EH (cell line): ENCODE results near the gene EZH2.

Source experiments
- DNase-seq: peaks from one replicate; pipeline ENCODE4 v3.0.0-alpha.2; 2015; ENCODE audit warnings: low read depth

The EZH2 gene

DNA sequence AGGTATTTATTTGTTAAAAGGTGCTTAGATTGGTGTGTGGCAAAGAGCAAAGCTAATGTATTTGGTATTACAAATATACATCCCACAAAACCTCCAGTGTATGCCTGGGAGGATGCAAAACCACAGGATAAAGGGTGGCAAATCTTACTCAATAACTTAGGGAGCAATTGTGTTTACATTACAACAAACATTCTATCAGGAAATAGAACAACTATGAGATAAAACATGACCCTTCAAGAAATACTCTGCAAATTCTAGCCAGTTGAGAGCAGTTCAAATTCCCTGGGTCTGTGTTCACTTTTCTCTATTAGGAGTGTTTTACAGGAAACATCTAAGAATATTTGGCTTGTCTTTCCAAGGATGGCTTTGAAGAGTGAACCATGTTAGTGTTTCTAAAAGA, 120.5 kb downstream of the EZH2 start:
- DNase-seq: peak; percentile 17

DNA sequence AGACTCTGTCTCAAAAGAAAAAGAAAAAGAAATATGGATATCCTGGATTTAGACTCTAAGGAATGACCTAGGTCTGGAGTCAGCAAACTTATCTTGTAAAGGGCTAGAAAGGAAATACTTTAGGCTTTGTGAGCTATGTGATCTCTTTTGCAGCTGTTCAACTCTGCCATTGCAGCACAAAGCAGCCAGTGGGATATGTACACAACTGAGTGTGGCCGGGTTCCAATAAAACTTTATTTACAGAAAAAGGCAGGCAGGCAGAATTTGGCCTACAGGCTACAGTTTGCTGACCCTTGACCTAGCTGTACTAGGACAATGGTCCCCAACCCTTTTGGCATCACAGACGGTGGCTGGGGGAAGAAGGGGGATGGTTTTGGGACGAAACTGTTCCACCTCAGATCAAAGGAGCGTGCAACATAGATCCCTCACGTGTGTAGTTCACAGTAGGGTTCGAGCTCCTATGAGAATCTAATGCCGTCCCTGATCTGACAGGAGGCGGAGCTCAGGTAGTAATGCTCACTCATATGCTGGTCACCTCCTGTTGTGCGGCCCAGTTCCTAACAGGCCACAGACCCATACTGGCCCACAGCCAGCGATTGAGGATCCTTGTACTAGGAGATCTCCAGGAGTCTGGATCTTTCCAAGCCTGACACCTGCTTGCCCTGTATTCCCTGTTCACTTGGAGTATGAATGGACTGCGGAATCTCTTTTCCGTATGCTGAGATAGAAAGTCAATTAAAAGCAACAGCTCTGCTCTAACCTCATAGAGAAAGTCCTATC, 122.4 kb downstream of the EZH2 start:
- DNase-seq: no peak
